ENCODE measurements around the gene C1R. TPM values are rescaled to one million over a fixed set of nuclear protein-coding genes. Genes with fewer than 3 reads are reported as not detected.

Gene C1R
- total and polyA plus RNA-seq, 7 donors: 32.4 to 70.9 (median 63.2) TPM

GRCh38 chr12:7130701-7131501, 38.7 kb upstream of the C1R start:
- H3K36me3 ChIP-seq (ENCODE audit: insufficient read depth in 1 of 2, low read depth in 1 of 2): no peaks in the 10 kb centered on the region
- intact Hi-C loops (cut with DNase I): no loop called here
- H3K27me3 ChIP-seq (ENCODE audit: insufficient read depth in 3 of 3, low read length in 2 of 3): peaks cover 0 to 31% (median 5%) of the 10 kb centered on the region in 3 donors
- H3K27ac ChIP-seq: no peak overlapping the region
- peak; percentile 23 to 53 (median 38) for ATAC-seq
- TF ChIP-seq CTCF (IDR thresholded peaks at IDR 0.05): no peak
- peak in 1 of 2 donors; percentile 33 for DNase-seq
- H3K4me3 ChIP-seq: peak overlapping the region; percentile 65
- no peaks in the 10 kb centered on the region for H3K9me3 ChIP-seq
- peaks cover 8% of the 10 kb centered on the region for H3K4me1 ChIP-seq
- 6 to 7% (median 6%) methylated on average over 32 of the region's 32 CpGs for WGBS, 3 donors

GRCh38 chr12:7129872-7130691, 37.8 kb upstream of the C1R start, which contains the start of gene CLSTN3:
TSS of gene CLSTN3 (plus strand) at chr12:7130371. CDS start at chr12:7130649, 278 bp downstream.
- 0 to 1% (median 0%) methylated on average over 27 to 40 of the region's 40 CpGs for WGBS, 3 donors
- peak; percentile 62 to 81 (median 72) for ATAC-seq
- peak within 1 kb of the TSS; percentile 3 for H3K27ac ChIP-seq
- intact Hi-C loops (cut with DNase I): no loop called here
- H3K4me1 ChIP-seq: peaks cover 8% of the 10 kb centered on the region
- TF ChIP-seq CTCF (IDR thresholded peaks at IDR 0.05): no peak
- H3K9me3 ChIP-seq: no peaks in the 10 kb centered on the region
- peak within 1 kb of the TSS; percentile 65 for H3K4me3 ChIP-seq
- H3K36me3 ChIP-seq (ENCODE audit: insufficient read depth in 1 of 2, low read depth in 1 of 2): no peaks in the 10 kb centered on the region
- H3K27me3 ChIP-seq (ENCODE audit: insufficient read depth in 3 of 3, low read length in 2 of 3): peaks cover 0 to 31% (median 5%) of the 10 kb centered on the region in 3 donors
- DNase-seq: peak; percentile 81 to 87

GRCh38 chr12:7129287-7129871, 37.1 kb upstream of the C1R start:
- DNase-seq: no peak
- Histone ChIP-seq H3K27me3 (ENCODE audit: insufficient read depth in 3 of 3, low read length in 2 of 3) (peaks cover 0 to 31% (median 5%) of the 10 kb centered on the region in 3 donors), H3K27ac (peak overlapping the region; percentile 3), H3K36me3 (ENCODE audit: insufficient read depth in 1 of 2, low read depth in 1 of 2) (no peaks in the 10 kb centered on the region), H3K9me3 (no peaks in the 10 kb centered on the region), H3K4me3 (peak overlapping the region; percentile 65), H3K4me1 (peaks cover 8% of the 10 kb centered on the region)
- peak in 3 of 4 donors; percentile 8 to 12 (median 11) for ATAC-seq
- intact Hi-C loops (cut with DNase I): no loop called here
- WGBS, 3 donors: 2 to 4% (median 3%) methylated on average over 19 of the region's 19 CpGs
- no peak for TF ChIP-seq CTCF (IDR thresholded peaks at IDR 0.05)

GRCh38 chr12:7128681-7129286, 36.5 kb upstream of the C1R start, which contains the start of gene RBP5:
TSS of gene RBP5 (minus strand) at chr12:7128889. CDS start at chr12:7128775, 114 bp downstream.
- no peak for TF ChIP-seq CTCF (IDR thresholded peaks at IDR 0.05)
- ATAC-seq (no peak), DNase-seq (no peak)
- Histone ChIP-seq H3K27me3 (ENCODE audit: insufficient read depth in 3 of 3, low read length in 2 of 3) (peaks cover 0 to 31% (median 5%) of the 10 kb centered on the region in 3 donors), H3K36me3 (ENCODE audit: insufficient read depth in 1 of 2, low read depth in 1 of 2) (no peaks in the 10 kb centered on the region), H3K9me3 (no peaks in the 10 kb centered on the region), H3K27ac (peak within 1 kb of the TSS; percentile 3), H3K4me3 (peak within 1 kb of the TSS; percentile 65), H3K4me1 (peaks cover 8% of the 10 kb centered on the region)
- 48 to 56% (median 56%) methylated on average over 7 of the region's 7 CpGs for WGBS, 3 donors
- intact Hi-C loops (cut with DNase I): no loop called here

Measured in psoas muscle (tissue), 8 donors.